ENCODE results near the gene GAB3. TPM values are rescaled to one million over a fixed set of nuclear protein-coding genes. Genes with fewer than 3 reads are reported as not detected.
"Not testable (repeated sequence)": the region's sequence is repeated elsewhere in the genome, so short reads cannot be mapped to it uniquely, and the experiment has no call there.

The GAB3 gene
- total RNA-seq, 1 donor from 2014 or later, result 1.7 TPM

- Histone ChIP-seq H3K4me1 (ENCODE audit: insufficient read depth, low read length) (no peaks in the 10 kb centered on the region), H3K27ac (ENCODE audit: low read depth, low read length) (no peak overlapping the region), H3K36me3 (ENCODE audit: insufficient read depth, low read length) (no peaks in the 10 kb centered on the region), H3K9ac (ENCODE audit: low read length) (no peak overlapping the region), H3K9me3 (ENCODE audit: insufficient read depth, low read depth, low read length) (no peaks in the 10 kb centered on the region), H4K20me1 (ENCODE audit: insufficient read depth, low read length) (no peaks in the 10 kb centered on the region), H3K4me2 (ENCODE audit: low read length) (no peak overlapping the region), H3K4me3 (ENCODE audit: insufficient read depth, low read depth, low read length) (no peak overlapping the region), H2AFZ (ENCODE audit: low read depth, low read length) (no peak overlapping the region), H3K79me2 (ENCODE audit: insufficient read depth, low read length) (no peaks in the 10 kb centered on the region), H3K27me3 (ENCODE audit: insufficient read depth, low read length) (no peaks in the 10 kb centered on the region)
- Mint-ChIP-seq H3K36me3 (ENCODE audit: low read depth, unreplicated experiment) (no peaks in the 10 kb centered on the region), H3K9me3 (ENCODE audit: unreplicated experiment) (no peaks in the 10 kb centered on the region), H3K4me3 (ENCODE audit: unreplicated experiment) (no peak overlapping the region), H3K27ac (ENCODE audit: unreplicated experiment) (no peak overlapping the region), H3K27me3 (ENCODE audit: low read depth, unreplicated experiment) (peaks cover 3% of the 10 kb centered on the region), H3K4me1 (ENCODE audit: low read depth, unreplicated experiment) (no peaks in the 10 kb centered on the region)
- TF ChIP-seq EZH2 (IDR thresholded peaks at IDR 0.05; ENCODE audit: insufficient read depth, low read length), result no peak
- TF ChIP-seq CTCF (IDR thresholded peaks at IDR 0.05; ENCODE audit: insufficient read depth, low read depth, low read length), result no peak
- DNase-seq (ENCODE audit: low read depth) (no peak), FAIRE-seq (no peak)
Measured at GRCh38 chrX:154648931-154649330, 101.9 kb downstream of the GAB3 start.

DNA sequence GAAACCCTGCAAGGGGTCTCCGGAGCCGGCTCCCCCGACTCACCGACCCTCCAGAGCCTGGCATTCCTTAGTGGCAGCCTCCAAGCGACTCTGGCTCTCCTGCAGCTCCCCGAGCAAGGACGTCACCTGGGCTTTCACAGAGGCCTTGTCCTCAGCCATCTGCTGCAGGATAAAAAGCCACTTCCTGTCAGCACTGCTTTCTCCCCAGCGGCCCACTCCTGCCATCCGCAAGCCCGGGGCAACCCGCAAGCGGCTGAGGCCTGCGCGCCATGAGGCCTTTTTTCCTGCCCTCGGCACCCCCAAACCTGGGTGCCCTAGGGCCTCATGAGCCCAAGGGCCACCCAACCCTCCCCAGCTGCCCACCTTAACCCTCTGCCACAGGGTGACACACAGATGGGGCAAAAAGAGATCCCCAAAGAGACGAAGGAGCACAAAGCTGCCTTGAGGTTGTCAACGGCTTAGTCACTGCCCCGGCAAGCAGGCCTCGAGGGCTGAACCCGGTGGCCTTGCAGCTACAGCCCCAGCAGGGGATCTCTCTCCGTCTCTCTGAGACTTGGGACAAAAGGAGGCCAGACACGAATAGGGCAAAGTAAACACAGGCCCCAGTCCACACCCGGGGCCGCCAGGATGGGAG, 105.0 kb downstream of the GAB3 start:
- not testable (repeated sequence) for H3K27me3 Mint-ChIP-seq (ENCODE audit: low read depth, unreplicated experiment); H3K4me2 ChIP-seq (ENCODE audit: low read length); H3K9ac ChIP-seq (ENCODE audit: low read length); H4K20me1 ChIP-seq (ENCODE audit: insufficient read depth, low read length); H3K4me1 Mint-ChIP-seq (ENCODE audit: low read depth, unreplicated experiment); FAIRE-seq; H3K27ac Mint-ChIP-seq (ENCODE audit: unreplicated experiment); DNase-seq (ENCODE audit: low read depth); H3K27ac ChIP-seq (ENCODE audit: low read depth, low read length); H3K9me3 ChIP-seq (ENCODE audit: insufficient read depth, low read depth, low read length); H2AFZ ChIP-seq (ENCODE audit: low read depth, low read length); H3K4me3 Mint-ChIP-seq (ENCODE audit: unreplicated experiment); H3K36me3 Mint-ChIP-seq (ENCODE audit: low read depth, unreplicated experiment); H3K79me2 ChIP-seq (ENCODE audit: insufficient read depth, low read length); H3K36me3 ChIP-seq (ENCODE audit: insufficient read depth, low read length); H3K9me3 Mint-ChIP-seq (ENCODE audit: unreplicated experiment); H3K27me3 ChIP-seq (ENCODE audit: insufficient read depth, low read length); H3K4me1 ChIP-seq (ENCODE audit: insufficient read depth, low read length); H3K4me3 ChIP-seq (ENCODE audit: insufficient read depth, low read depth, low read length)

GRCh38 chrX:154643708-154644107, 107.2 kb downstream of the GAB3 start:
- H2AFZ ChIP-seq (ENCODE audit: low read depth, low read length); H3K27ac Mint-ChIP-seq (ENCODE audit: unreplicated experiment); H3K36me3 ChIP-seq (ENCODE audit: insufficient read depth, low read length); H3K36me3 Mint-ChIP-seq (ENCODE audit: low read depth, unreplicated experiment); H3K9me3 Mint-ChIP-seq (ENCODE audit: unreplicated experiment); H3K4me1 ChIP-seq (ENCODE audit: insufficient read depth, low read length); DNase-seq (ENCODE audit: low read depth); H3K9ac ChIP-seq (ENCODE audit: low read length); H3K4me1 Mint-ChIP-seq (ENCODE audit: low read depth, unreplicated experiment); H3K9me3 ChIP-seq (ENCODE audit: insufficient read depth, low read depth, low read length); H3K27me3 ChIP-seq (ENCODE audit: insufficient read depth, low read length); H3K4me3 Mint-ChIP-seq (ENCODE audit: unreplicated experiment); H3K79me2 ChIP-seq (ENCODE audit: insufficient read depth, low read length); FAIRE-seq; H3K27me3 Mint-ChIP-seq (ENCODE audit: low read depth, unreplicated experiment); H3K4me2 ChIP-seq (ENCODE audit: low read length); H4K20me1 ChIP-seq (ENCODE audit: insufficient read depth, low read length); H3K4me3 ChIP-seq (ENCODE audit: insufficient read depth, low read depth, low read length); H3K27ac ChIP-seq (ENCODE audit: low read depth, low read length): not testable (repeated sequence)

- FAIRE-seq; DNase-seq (ENCODE audit: low read depth); H3K27ac ChIP-seq (ENCODE audit: low read depth, low read length); H3K4me2 ChIP-seq (ENCODE audit: low read length); H3K9ac ChIP-seq (ENCODE audit: low read length); H3K9me3 ChIP-seq (ENCODE audit: insufficient read depth, low read depth, low read length); H3K79me2 ChIP-seq (ENCODE audit: insufficient read depth, low read length); H3K27me3 ChIP-seq (ENCODE audit: insufficient read depth, low read length); H3K27me3 Mint-ChIP-seq (ENCODE audit: low read depth, unreplicated experiment); H3K9me3 Mint-ChIP-seq (ENCODE audit: unreplicated experiment); H3K36me3 ChIP-seq (ENCODE audit: insufficient read depth, low read length); H3K4me1 Mint-ChIP-seq (ENCODE audit: low read depth, unreplicated experiment); H3K4me3 ChIP-seq (ENCODE audit: insufficient read depth, low read depth, low read length); H3K4me1 ChIP-seq (ENCODE audit: insufficient read depth, low read length); H3K36me3 Mint-ChIP-seq (ENCODE audit: low read depth, unreplicated experiment); H2AFZ ChIP-seq (ENCODE audit: low read depth, low read length); H4K20me1 ChIP-seq (ENCODE audit: insufficient read depth, low read length); H3K4me3 Mint-ChIP-seq (ENCODE audit: unreplicated experiment); H3K27ac Mint-ChIP-seq (ENCODE audit: unreplicated experiment): not testable (repeated sequence)
Measured at GRCh38 chrX:154641740-154642139, 109.1 kb downstream of the GAB3 start.

GRCh38 chrX:154633661-154634060, 117.2 kb downstream of the GAB3 start:
- H3K9me3 ChIP-seq (ENCODE audit: insufficient read depth, low read depth, low read length); H3K27ac ChIP-seq (ENCODE audit: low read depth, low read length); H3K36me3 ChIP-seq (ENCODE audit: insufficient read depth, low read length); H3K9ac ChIP-seq (ENCODE audit: low read length); FAIRE-seq; H3K27me3 ChIP-seq (ENCODE audit: insufficient read depth, low read length); H3K4me1 ChIP-seq (ENCODE audit: insufficient read depth, low read length); H3K4me2 ChIP-seq (ENCODE audit: low read length); H3K4me3 ChIP-seq (ENCODE audit: insufficient read depth, low read depth, low read length); H3K27me3 Mint-ChIP-seq (ENCODE audit: low read depth, unreplicated experiment); H4K20me1 ChIP-seq (ENCODE audit: insufficient read depth, low read length); H2AFZ ChIP-seq (ENCODE audit: low read depth, low read length); H3K4me3 Mint-ChIP-seq (ENCODE audit: unreplicated experiment); H3K27ac Mint-ChIP-seq (ENCODE audit: unreplicated experiment); H3K79me2 ChIP-seq (ENCODE audit: insufficient read depth, low read length); H3K36me3 Mint-ChIP-seq (ENCODE audit: low read depth, unreplicated experiment); DNase-seq (ENCODE audit: low read depth); H3K4me1 Mint-ChIP-seq (ENCODE audit: low read depth, unreplicated experiment); H3K9me3 Mint-ChIP-seq (ENCODE audit: unreplicated experiment): not testable (repeated sequence)

All from astrocyte (in vitro differentiated cells and primary cell).